ENCODE measurements around the gene PLEKHM2. TPM values are rescaled to one million over a fixed set of nuclear protein-coding genes. Genes with fewer than 3 reads are reported as not detected.
"Not testable (repeated sequence)": the region's sequence is repeated elsewhere in the genome, so short reads cannot be mapped to it uniquely, and the experiment has no call there.

PLEKHM2 gene
- total RNA-seq, 1 donor from 2014 or later, result 60.6 TPM

GRCh38 chr1:15640667-15641066 is 43.5 kb upstream of the PLEKHM2 start:
- DNase-seq (ENCODE audit: low spot score in 2 of 2, unreplicated experiment in 2 of 2), result no peak
- no peak overlapping the region for H3K4me3 Mint-ChIP-seq
- H3K36me3 Mint-ChIP-seq, result peaks cover 52% of the 10 kb centered on the region
- no peaks in the 10 kb centered on the region for H3K4me1 Mint-ChIP-seq
- no peaks in the 10 kb centered on the region for H3K9me3 Mint-ChIP-seq
- no peaks in the 10 kb centered on the region for H3K27me3 Mint-ChIP-seq (ENCODE audit: low read depth)
- H3K27ac Mint-ChIP-seq, result no peak overlapping the region
- no peak for TF ChIP-seq CTCF (IDR thresholded peaks at IDR 0.05; ENCODE audit: unreplicated experiment)

DNA sequence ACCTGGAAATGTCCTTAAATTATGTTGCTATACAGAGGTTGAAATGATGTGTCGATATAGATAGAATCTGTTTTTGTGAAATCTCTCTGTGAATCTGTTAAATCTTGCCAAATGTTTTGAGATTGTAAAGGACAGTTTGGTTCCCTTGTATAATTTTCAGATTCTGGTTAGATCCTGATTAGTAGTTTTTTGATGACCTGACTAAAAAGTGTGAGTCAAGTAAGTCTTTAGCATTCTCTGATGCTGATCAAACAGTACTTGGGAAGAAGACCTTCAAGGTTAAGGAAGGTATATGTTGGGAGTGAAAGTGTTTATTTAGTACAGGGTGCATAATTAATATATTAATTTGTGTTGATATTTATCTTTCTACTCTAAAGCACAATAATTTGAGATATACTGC is 34.2 kb upstream of the PLEKHM2 start:
- H3K27ac Mint-ChIP-seq, result no peak overlapping the region
- peaks cover 36% of the 10 kb centered on the region for H3K36me3 Mint-ChIP-seq
- H3K4me3 Mint-ChIP-seq, result no peak overlapping the region
- H3K4me1 Mint-ChIP-seq, result no peaks in the 10 kb centered on the region
- no peak for DNase-seq (ENCODE audit: low spot score in 2 of 2, unreplicated experiment in 2 of 2)
- no peak for TF ChIP-seq CTCF (IDR thresholded peaks at IDR 0.05; ENCODE audit: unreplicated experiment)
- H3K9me3 Mint-ChIP-seq, result no peaks in the 10 kb centered on the region
- H3K27me3 Mint-ChIP-seq (ENCODE audit: low read depth), result no peaks in the 10 kb centered on the region

DNA sequence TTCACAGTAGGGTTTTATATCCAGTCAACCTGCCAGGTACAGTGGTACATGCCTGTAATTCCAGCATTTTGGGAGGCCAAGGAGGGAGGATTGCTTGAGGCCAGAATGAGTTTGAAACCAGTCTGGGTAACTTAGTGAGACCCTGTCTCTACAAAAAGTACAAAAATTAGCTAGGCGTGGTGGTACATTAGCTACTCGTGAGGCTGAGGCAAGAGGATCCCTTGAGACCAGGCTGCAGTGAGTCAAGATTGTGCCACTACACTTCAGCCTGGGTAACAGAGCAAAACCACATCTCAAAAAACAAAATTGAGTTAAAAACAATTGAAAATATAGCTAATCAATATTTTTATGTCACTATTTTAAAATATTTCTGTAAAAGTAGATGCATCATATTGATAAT is 33.7 kb upstream of the PLEKHM2 start:
- Mint-ChIP-seq H3K36me3 (peaks cover 33% of the 10 kb centered on the region), H3K27ac (no peak overlapping the region), H3K9me3 (no peaks in the 10 kb centered on the region), H3K4me3 (no peak overlapping the region), H3K27me3 (ENCODE audit: low read depth) (no peaks in the 10 kb centered on the region), H3K4me1 (no peaks in the 10 kb centered on the region)
- TF ChIP-seq CTCF (IDR thresholded peaks at IDR 0.05; ENCODE audit: unreplicated experiment), result no peak
- no peak for DNase-seq (ENCODE audit: low spot score in 2 of 2, unreplicated experiment in 2 of 2)

DNA sequence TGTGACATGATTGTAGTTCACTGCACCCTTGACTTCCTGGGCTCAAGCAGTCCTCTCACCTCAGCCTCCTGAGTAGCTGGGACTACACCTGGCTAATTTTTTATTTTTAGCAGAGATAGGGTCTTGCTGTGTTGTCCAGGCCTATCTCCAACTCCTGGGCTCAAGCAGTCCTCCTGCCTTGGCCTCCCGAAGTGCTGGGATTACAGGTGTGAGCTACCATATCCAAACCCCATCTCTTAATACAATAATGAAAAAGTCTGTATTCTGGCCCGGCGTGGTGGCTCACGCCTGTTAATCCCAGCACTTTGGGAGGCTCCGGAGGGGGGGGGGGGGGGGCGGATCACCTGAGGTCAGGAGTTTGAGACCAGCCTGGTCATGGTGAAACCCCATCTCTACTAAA is 32.0 kb upstream of the PLEKHM2 start:
- not testable (repeated sequence) for DNase-seq (ENCODE audit: low spot score in 2 of 2, unreplicated experiment in 2 of 2); H3K4me3 Mint-ChIP-seq; H3K27me3 Mint-ChIP-seq (ENCODE audit: low read depth); H3K4me1 Mint-ChIP-seq; H3K27ac Mint-ChIP-seq; H3K9me3 Mint-ChIP-seq
- peaks cover 34% of the 10 kb centered on the region for H3K36me3 Mint-ChIP-seq

DNA sequence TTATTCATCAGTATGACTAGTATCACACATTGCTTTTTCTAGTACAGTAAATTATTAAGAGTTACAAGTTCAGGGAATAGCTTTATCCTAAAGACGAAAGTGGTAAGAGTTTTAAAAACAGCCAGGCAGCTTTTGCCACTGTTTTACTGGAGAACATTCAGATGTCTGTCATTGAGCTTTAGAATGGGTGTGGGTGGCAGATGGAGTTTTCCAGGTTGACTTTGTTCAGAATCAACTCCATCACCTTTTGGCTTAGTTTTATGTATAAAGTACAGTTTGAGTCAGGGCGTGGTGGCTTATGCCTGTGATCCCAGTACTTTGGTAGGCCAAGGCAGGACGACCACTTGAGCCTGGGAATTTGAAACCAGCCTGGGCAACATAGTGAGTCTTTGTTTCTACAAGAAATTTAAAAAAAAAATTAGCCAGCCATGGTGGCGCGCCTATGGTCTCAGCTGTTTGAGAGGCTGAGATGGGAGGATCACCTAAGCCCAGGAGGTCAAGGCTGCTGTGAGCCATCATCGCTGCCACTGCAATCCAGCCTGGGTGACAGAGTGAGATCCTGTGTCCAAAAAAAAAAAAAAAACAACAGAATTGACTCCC is 29.9 kb upstream of the PLEKHM2 start:
- no peak for DNase-seq (ENCODE audit: low spot score in 2 of 2, unreplicated experiment in 2 of 2)
- Mint-ChIP-seq H3K4me1 (no peaks in the 10 kb centered on the region), H3K9me3 (no peaks in the 10 kb centered on the region), H3K27me3 (ENCODE audit: low read depth) (no peaks in the 10 kb centered on the region), H3K4me3 (no peak overlapping the region), H3K27ac (no peak overlapping the region), H3K36me3 (peaks cover 32% of the 10 kb centered on the region)
- TF ChIP-seq CTCF (IDR thresholded peaks at IDR 0.05; ENCODE audit: unreplicated experiment), result no peak

DNA sequence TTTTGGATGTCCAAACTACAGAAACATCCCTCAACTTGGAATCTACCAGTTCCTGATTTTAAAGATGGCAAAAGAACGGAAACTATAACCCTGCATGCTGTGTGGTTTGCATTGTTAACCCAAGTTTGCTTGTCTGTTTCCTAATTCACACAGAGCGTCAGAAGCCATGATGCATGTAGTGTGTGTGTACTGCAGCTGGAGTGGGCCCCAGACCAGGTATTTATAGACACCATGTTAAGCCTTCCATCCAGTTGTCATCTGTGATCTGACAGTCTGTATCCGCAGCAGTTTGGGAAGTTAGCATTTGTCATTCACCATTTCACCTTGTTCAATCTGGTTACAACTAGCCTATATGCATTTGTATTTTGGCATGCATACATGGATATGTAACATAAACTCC is 27.7 kb upstream of the PLEKHM2 start:
- Mint-ChIP-seq H3K4me3 (no peak overlapping the region), H3K27me3 (ENCODE audit: low read depth) (no peaks in the 10 kb centered on the region), H3K9me3 (no peaks in the 10 kb centered on the region), H3K4me1 (no peaks in the 10 kb centered on the region), H3K36me3 (peaks cover 45% of the 10 kb centered on the region), H3K27ac (no peak overlapping the region)
- no peak for DNase-seq (ENCODE audit: low spot score in 2 of 2, unreplicated experiment in 2 of 2)
- TF ChIP-seq CTCF (IDR thresholded peaks at IDR 0.05; ENCODE audit: unreplicated experiment), result no peak
